Middle frontal gyrus (tissue), 1 donor: ENCODE measurements around the gene SLC22A12.

ENCODE experiments used
- DNase-seq: peaks from one replicate; pipeline ENCODE4 v3.0.0-alpha.2; 2015; ENCODE audit warnings: low spot score; ENCODE audit errors: extremely low spot score

SLC22A12 gene

GRCh38 chr11:64562723-64563351 is 28.2 kb upstream of the SLC22A12 start:
- no peak for DNase-seq

GRCh38 chr11:64563966-64564365 is 27.1 kb upstream of the SLC22A12 start:
- no peak for DNase-seq

GRCh38 chr11:64564419-64564818 is 26.6 kb upstream of the SLC22A12 start:
- DNase-seq, result no peak

GRCh38 chr11:64564947-64565889 is 25.8 kb upstream of the SLC22A12 start:
- no peak for DNase-seq

GRCh38 chr11:64566042-64566914 is 24.7 kb upstream of the SLC22A12 start:
- DNase-seq, result no peak

GRCh38 chr11:64566915-64567891 is 23.8 kb upstream of the SLC22A12 start:
- DNase-seq, result no peak

GRCh38 chr11:64568041-64568571 is 22.9 kb upstream of the SLC22A12 start:
- DNase-seq, result no peak

GRCh38 chr11:64568584-64569140 is 22.4 kb upstream of the SLC22A12 start:
- DNase-seq, result no peak

- no peak for DNase-seq
Observed at GRCh38 chr11:64569300-64569970, 21.6 kb upstream of the SLC22A12 start.

GRCh38 chr11:64570341-64570740 is 20.7 kb upstream of the SLC22A12 start:
- DNase-seq, result no peak

GRCh38 chr11:64571050-64571409 is 20.0 kb upstream of the SLC22A12 start:
- no peak for DNase-seq

- no peak for DNase-seq
Observed at GRCh38 chr11:64571410-64572091, 19.5 kb upstream of the SLC22A12 start.

- no peak for DNase-seq
Observed at GRCh38 chr11:64572143-64572542, 18.9 kb upstream of the SLC22A12 start.

GRCh38 chr11:64577202-64577601 is 13.8 kb upstream of the SLC22A12 start:
- no peak for DNase-seq

GRCh38 chr11:64580412-64580811 is 10.6 kb upstream of the SLC22A12 start:
- no peak for DNase-seq

GRCh38 chr11:64581057-64581523 is 9.9 kb upstream of the SLC22A12 start:
- DNase-seq, result no peak

GRCh38 chr11:64582885-64583284 is 8.1 kb upstream of the SLC22A12 start:
- DNase-seq, result no peak
